Neural cell (in vitro differentiated cells): ENCODE data around the gene CRB2.

Experiments
- EP300 ChIP-seq: fragments of 450-650 bp; conservative IDR thresholded peaks from 2 replicates; pipeline ENCODE4 v1.6.1; 2014; ENCODE audit warnings: antibody characterized with exemption, mild to moderate bottlenecking, moderate library complexity; ENCODE audit not compliant: poor library complexity, severe bottlenecking
- EZH2 ChIP-seq: fragments of 200-600, 300-800 bp; shearing (Covaris generic), sonication (generic); IDR thresholded peaks from 2 replicates; pipeline ENCODE4 v1.6.1; 2014; ENCODE audit warnings: antibody characterized with exemption, low read length, borderline replicate concordance, mild to moderate bottlenecking; ENCODE audit not compliant: insufficient read depth, poor library complexity, severe bottlenecking
- MXI1 ChIP-seq: fragments of 450-650 bp; conservative IDR thresholded peaks from 2 replicates; pipeline ENCODE4 v1.6.1; 2014; ENCODE audit warnings: antibody characterized with exemption, mild to moderate bottlenecking; ENCODE audit not compliant: poor library complexity, severe bottlenecking
- POLR2AphosphoS5 ChIP-seq: IDR thresholded peaks from 2 replicates; pipeline ENCODE4 v1.6.1; 2012
- RAD21 ChIP-seq: fragments of 450-650 bp; conservative IDR thresholded peaks from 2 replicates; pipeline ENCODE4 v1.6.1; 2014; ENCODE audit warnings: antibody characterized with exemption, mild to moderate bottlenecking, moderate library complexity
- SMC3 ChIP-seq: fragments of 450-650 bp; conservative IDR thresholded peaks from 2 replicates; pipeline ENCODE4 v1.6.1; 2014; ENCODE audit warnings: antibody characterized with exemption, mild to moderate bottlenecking, moderate library complexity; ENCODE audit not compliant: poor library complexity
- TAF1 ChIP-seq: IDR thresholded peaks from 2 replicates; pipeline ENCODE4 v1.6.1; 2012; ENCODE audit warnings: low read depth
- TF ChIP-seq, protein P1 (sequence below): fragments of 450-650 bp; IDR thresholded peaks from 2 replicates; pipeline ENCODE4 v1.5.1; 2014; ENCODE audit warnings: antibody characterized with exemption, mild to moderate bottlenecking, moderate library complexity; ENCODE audit not compliant: poor library complexity, severe bottlenecking
- TF ChIP-seq, protein P2 (sequence below): IDR thresholded peaks from 2 replicates; pipeline ENCODE4 v1.6.1; 2012; ENCODE audit warnings: borderline replicate concordance

DNA sequence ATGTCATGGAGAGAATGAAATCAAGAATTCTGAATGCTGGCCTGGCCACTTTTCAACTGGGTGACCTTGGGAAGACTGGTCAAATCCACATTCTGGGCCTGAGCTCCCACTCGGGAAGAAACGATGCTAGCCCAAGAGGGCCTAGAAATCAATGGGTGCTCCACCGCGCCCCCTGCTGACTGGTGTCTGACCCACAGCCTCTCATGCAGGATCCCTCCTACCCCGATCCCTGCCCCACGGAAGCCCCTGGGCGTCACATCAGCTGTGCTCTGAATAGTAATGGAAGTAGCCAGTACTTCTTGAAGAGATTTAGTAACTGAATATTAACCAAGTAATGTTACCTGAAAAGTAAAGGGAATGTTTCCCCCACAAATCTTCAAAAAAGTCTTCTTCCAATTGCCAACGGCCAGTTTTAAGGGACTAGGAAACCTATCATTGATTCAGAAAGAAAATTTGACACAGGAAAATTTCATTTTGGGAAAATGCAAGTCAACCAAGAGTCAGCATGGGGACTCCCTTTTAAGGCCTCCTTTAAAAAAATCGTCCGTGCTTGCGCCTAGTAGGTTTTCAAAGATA lies 43.9 kb downstream of the CRB2 start:
- TF ChIP-seq POLR2AphosphoS5: no peak
- TF ChIP-seq, protein P1, sequence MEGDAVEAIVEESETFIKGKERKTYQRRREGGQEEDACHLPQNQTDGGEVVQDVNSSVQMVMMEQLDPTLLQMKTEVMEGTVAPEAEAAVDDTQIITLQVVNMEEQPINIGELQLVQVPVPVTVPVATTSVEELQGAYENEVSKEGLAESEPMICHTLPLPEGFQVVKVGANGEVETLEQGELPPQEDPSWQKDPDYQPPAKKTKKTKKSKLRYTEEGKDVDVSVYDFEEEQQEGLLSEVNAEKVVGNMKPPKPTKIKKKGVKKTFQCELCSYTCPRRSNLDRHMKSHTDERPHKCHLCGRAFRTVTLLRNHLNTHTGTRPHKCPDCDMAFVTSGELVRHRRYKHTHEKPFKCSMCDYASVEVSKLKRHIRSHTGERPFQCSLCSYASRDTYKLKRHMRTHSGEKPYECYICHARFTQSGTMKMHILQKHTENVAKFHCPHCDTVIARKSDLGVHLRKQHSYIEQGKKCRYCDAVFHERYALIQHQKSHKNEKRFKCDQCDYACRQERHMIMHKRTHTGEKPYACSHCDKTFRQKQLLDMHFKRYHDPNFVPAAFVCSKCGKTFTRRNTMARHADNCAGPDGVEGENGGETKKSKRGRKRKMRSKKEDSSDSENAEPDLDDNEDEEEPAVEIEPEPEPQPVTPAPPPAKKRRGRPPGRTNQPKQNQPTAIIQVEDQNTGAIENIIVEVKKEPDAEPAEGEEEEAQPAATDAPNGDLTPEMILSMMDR: peak; percentile 17
- TF ChIP-seq MXI1: no peak
- no peak for TF ChIP-seq RAD21
- no peak for TF ChIP-seq EP300
- TF ChIP-seq EZH2: no peak
- no peak for TF ChIP-seq TAF1
- TF ChIP-seq, protein P2, sequence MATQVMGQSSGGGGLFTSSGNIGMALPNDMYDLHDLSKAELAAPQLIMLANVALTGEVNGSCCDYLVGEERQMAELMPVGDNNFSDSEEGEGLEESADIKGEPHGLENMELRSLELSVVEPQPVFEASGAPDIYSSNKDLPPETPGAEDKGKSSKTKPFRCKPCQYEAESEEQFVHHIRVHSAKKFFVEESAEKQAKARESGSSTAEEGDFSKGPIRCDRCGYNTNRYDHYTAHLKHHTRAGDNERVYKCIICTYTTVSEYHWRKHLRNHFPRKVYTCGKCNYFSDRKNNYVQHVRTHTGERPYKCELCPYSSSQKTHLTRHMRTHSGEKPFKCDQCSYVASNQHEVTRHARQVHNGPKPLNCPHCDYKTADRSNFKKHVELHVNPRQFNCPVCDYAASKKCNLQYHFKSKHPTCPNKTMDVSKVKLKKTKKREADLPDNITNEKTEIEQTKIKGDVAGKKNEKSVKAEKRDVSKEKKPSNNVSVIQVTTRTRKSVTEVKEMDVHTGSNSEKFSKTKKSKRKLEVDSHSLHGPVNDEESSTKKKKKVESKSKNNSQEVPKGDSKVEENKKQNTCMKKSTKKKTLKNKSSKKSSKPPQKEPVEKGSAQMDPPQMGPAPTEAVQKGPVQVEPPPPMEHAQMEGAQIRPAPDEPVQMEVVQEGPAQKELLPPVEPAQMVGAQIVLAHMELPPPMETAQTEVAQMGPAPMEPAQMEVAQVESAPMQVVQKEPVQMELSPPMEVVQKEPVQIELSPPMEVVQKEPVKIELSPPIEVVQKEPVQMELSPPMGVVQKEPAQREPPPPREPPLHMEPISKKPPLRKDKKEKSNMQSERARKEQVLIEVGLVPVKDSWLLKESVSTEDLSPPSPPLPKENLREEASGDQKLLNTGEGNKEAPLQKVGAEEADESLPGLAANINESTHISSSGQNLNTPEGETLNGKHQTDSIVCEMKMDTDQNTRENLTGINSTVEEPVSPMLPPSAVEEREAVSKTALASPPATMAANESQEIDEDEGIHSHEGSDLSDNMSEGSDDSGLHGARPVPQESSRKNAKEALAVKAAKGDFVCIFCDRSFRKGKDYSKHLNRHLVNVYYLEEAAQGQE: no peak
- no peak for TF ChIP-seq SMC3
